Measurements from ENCODE around the gene TMEM98.

- TF ChIP-seq CTCF (IDR thresholded peaks at IDR 0.05 in 4 of 5, conservative IDR thresholded peaks at IDR 0.05 in 1 of 5), result no peak
- TF ChIP-seq POLR2A (IDR thresholded peaks at IDR 0.05), result no peak
Observed at GRCh38 chr17:32980230-32980629, 52.3 kb downstream of the TMEM98 start.

Data from gastrocnemius medialis (tissue), 4 donors.